IMR-90 (cell line): ENCODE results near the gene ADH6. TPM values are rescaled to one million over a fixed set of nuclear protein-coding genes. Genes with fewer than 3 reads are reported as not detected.

ENCODE experiments used
- ATAC-seq: fragments of 200-7000 bp; cut with Tn5 transposase; 2 replicates; pipeline ENCODE4 v1.9.1; 2020; ENCODE audit warnings: low read depth, mild to moderate bottlenecking, moderate library complexity
- BruUV-seq: library from RNA; stranded (reverse); fragments of 400-500 nt; replicated peaks from 2 replicates; lab custom pipeline; 2021; lab: Mats Ljungman, UMichigan
- CTCF ChIA-PET: fragments of 300-600 bp; formaldehyde crosslinking; extraction: SDS; loops from one replicate; lab custom pipeline; 2021; ENCODE audit warnings: antibody characterized with exemption; lab: Yijun Ruan, JAX
- POLR2A ChIA-PET: fragments of 300-600 bp; sonication (Branson Sonifier 250); formaldehyde crosslinking; loops from one replicate; lab custom pipeline; 2022; ENCODE audit warnings: antibody characterized with exemption; ENCODE audit not compliant: unreplicated experiment; lab: Charles Lee
- DNase-seq: peaks from one replicate; pipeline ENCODE4 v3.0.0; 2013
- H2AFZ ChIP-seq: replicated peaks from 2 replicates; pipeline ENCODE3; 2013; ENCODE audit warnings: low read length, mild to moderate bottlenecking; ENCODE audit not compliant: poor library complexity
- H2AK5ac ChIP-seq: 2 replicates; pipeline ENCODE4 v1.6.1; 2013; ENCODE audit warnings: low read depth, low read length, inconsistent platforms
- H2AK9ac ChIP-seq: replicated peaks from 2 replicates; pipeline ENCODE3; 2013; ENCODE audit warnings: mild to moderate bottlenecking, low read depth, low read length, moderate library complexity; ENCODE audit not compliant: poor library complexity
- H2BK120ac ChIP-seq: 2 replicates; pipeline ENCODE4 v1.6.1; 2013; ENCODE audit warnings: low read depth, low read length, inconsistent platforms
- H2BK15ac ChIP-seq: 3 replicates; pipeline ENCODE4 v1.6.1; 2013; ENCODE audit warnings: low read depth, low read length, inconsistent platforms
- H2BK20ac ChIP-seq: 2 replicates; pipeline ENCODE4 v1.6.1; 2013; ENCODE audit warnings: low read depth, mild to moderate bottlenecking, inconsistent platforms, low read length, moderate library complexity
- H2BK5ac ChIP-seq: 2 replicates; pipeline ENCODE4 v1.6.1; 2013; ENCODE audit warnings: mild to moderate bottlenecking, low read depth, low read length, inconsistent platforms; ENCODE audit not compliant: poor library complexity, severe bottlenecking
- H3K14ac ChIP-seq: replicated peaks from 2 replicates; pipeline ENCODE4 v1.6.1; 2013; ENCODE audit warnings: low read depth, low read length, inconsistent platforms
- H3K18ac ChIP-seq: 2 replicates; pipeline ENCODE4 v1.6.1; 2013; ENCODE audit warnings: low read depth, low read length, control low read depth
- H3K23ac ChIP-seq: 2 replicates; pipeline ENCODE4 v1.6.1; 2013; ENCODE audit warnings: low read depth, low read length, inconsistent platforms
- H3K27ac ChIP-seq: 2 replicates; pipeline ENCODE4 v1.5.1; 2013; ENCODE audit warnings: mild to moderate bottlenecking, control low read depth, low read length; ENCODE audit not compliant: insufficient read depth
- H3K27me3 ChIP-seq: 2 replicates; pipeline ENCODE4 v1.6.1; 2013; ENCODE audit warnings: low read length; ENCODE audit not compliant: control insufficient read depth, insufficient read depth
- H3K36me3 ChIP-seq: 2 replicates; pipeline ENCODE4 v1.6.1; 2013; ENCODE audit warnings: low read length, mixed read lengths; ENCODE audit not compliant: control insufficient read depth, insufficient read depth
- H3K4ac ChIP-seq: 2 replicates; pipeline ENCODE4 v1.6.1; 2013; ENCODE audit warnings: low read depth, low read length, inconsistent platforms
- H3K4me1 ChIP-seq: 2 replicates; pipeline ENCODE4 v1.6.1; 2013; ENCODE audit warnings: low read length, mixed read lengths; ENCODE audit not compliant: control insufficient read depth, insufficient read depth
- H3K4me2 ChIP-seq: 2 replicates; pipeline ENCODE4 v1.6.1; 2013; ENCODE audit warnings: low read depth, mild to moderate bottlenecking, control low read depth, low read length, moderate library complexity
- H3K4me3 ChIP-seq: 2 replicates; pipeline ENCODE4 v1.5.1; 2013; ENCODE audit warnings: low read depth, mild to moderate bottlenecking, control low read depth, low read length, moderate library complexity; ENCODE audit not compliant: insufficient read depth
- H3K56ac ChIP-seq: 2 replicates; pipeline ENCODE4 v1.6.1; 2013; ENCODE audit warnings: low read length, inconsistent platforms; ENCODE audit not compliant: insufficient read depth; ENCODE audit errors: extremely low read depth
- H3K79me1 ChIP-seq, 2 experiments: 2 replicates each; pipeline ENCODE4 v1.6.1; 2013; ENCODE audit warnings: low read length in 2 of 2, inconsistent platforms in 1 of 2, low read depth in 1 of 2
- H3K9ac ChIP-seq: 2 replicates; pipeline ENCODE4 v1.6.1; 2013; ENCODE audit warnings: low read depth, low read length, control low read depth
- H3K9me1 ChIP-seq: 2 replicates; pipeline ENCODE4 v1.6.1; 2013; ENCODE audit warnings: low read length, inconsistent platforms; ENCODE audit not compliant: insufficient read depth
- H3K9me3 ChIP-seq: 2 replicates; pipeline ENCODE4 v1.6.1; 2013; ENCODE audit warnings: low read length; ENCODE audit not compliant: control insufficient read depth, insufficient read depth
- H4K20me1 ChIP-seq: 2 replicates; pipeline ENCODE4 v1.6.1; 2013; ENCODE audit warnings: low read length, inconsistent platforms; ENCODE audit not compliant: insufficient read depth
- H4K5ac ChIP-seq: 2 replicates; pipeline ENCODE4 v1.6.1; 2013; ENCODE audit warnings: mild to moderate bottlenecking, low read depth, low read length, control low read depth
- H4K8ac ChIP-seq, 2 experiments: 2 replicates each; pipeline ENCODE4 v1.6.1; 2013; ENCODE audit warnings: low read depth in 2 of 2, low read length in 2 of 2, control low read depth in 1 of 2, inconsistent platforms in 1 of 2
- H4K91ac ChIP-seq: 2 replicates; pipeline ENCODE4 v1.6.1; 2013; ENCODE audit warnings: low read depth, low read length, inconsistent platforms; ENCODE audit not compliant: insufficient read depth
- BHLHE40 ChIP-seq: fragments of 150-350 bp; IDR thresholded peaks from 2 replicates; pipeline ENCODE4 v1.6.1; 2016; ENCODE audit warnings: mild to moderate bottlenecking, low read depth, low read length
- CEBPB ChIP-seq: IDR thresholded peaks from 2 replicates; pipeline ENCODE4 v1.6.1; 2012; ENCODE audit warnings: low read depth, low read length, improper control_type of control experiment
- CHD1 ChIP-seq: IDR thresholded peaks from 2 replicates; pipeline ENCODE4 v1.6.1; 2012; ENCODE audit warnings: low read depth, low read length, improper control_type of control experiment
- FOS ChIP-seq: fragments of 150-350 bp; IDR thresholded peaks from 2 replicates; pipeline ENCODE4 v1.6.1; 2016; ENCODE audit warnings: low read depth, low read length
- MAFK ChIP-seq: IDR thresholded peaks from 2 replicates; pipeline ENCODE4 v1.6.1; 2012; ENCODE audit warnings: low read depth, low read length, improper control_type of control experiment
- MAZ ChIP-seq: IDR thresholded peaks from 2 replicates; pipeline ENCODE4 v1.6.1; 2012; ENCODE audit warnings: low read depth, mild to moderate bottlenecking, low read length, improper control_type of control experiment, moderate library complexity, borderline replicate concordance
- MXI1 ChIP-seq: IDR thresholded peaks from 2 replicates; pipeline ENCODE4 v1.6.1; 2012; ENCODE audit warnings: low read depth, mild to moderate bottlenecking, low read length, moderate library complexity, borderline replicate concordance
- NFE2L2 ChIP-seq: fragments of 150-350 bp; IDR thresholded peaks from 2 replicates; pipeline ENCODE4 v1.6.1; 2016; ENCODE audit warnings: low read depth, mild to moderate bottlenecking, low read length
- POLR2A ChIP-seq: IDR thresholded peaks from 2 replicates; pipeline ENCODE4 v1.6.1; 2012; ENCODE audit warnings: mild to moderate bottlenecking, low read depth, low read length
- RAD21 ChIP-seq: IDR thresholded peaks from 2 replicates; pipeline ENCODE4 v1.6.1; 2012; ENCODE audit warnings: low read length, improper control_type of control experiment
- RCOR1 ChIP-seq: IDR thresholded peaks from 2 replicates; pipeline ENCODE4 v1.6.1; 2012; ENCODE audit warnings: mild to moderate bottlenecking, low read length, improper control_type of control experiment; ENCODE audit not compliant: insufficient replicate concordance
- RFX5 ChIP-seq: IDR thresholded peaks from 2 replicates; pipeline ENCODE4 v1.8.0; 2012; ENCODE audit warnings: low read depth, mild to moderate bottlenecking, low read length, moderate library complexity
- SMC3 ChIP-seq: fragments of 150-350 bp; IDR thresholded peaks from 2 replicates; pipeline ENCODE4 v1.6.1; 2016; ENCODE audit warnings: low read depth, mild to moderate bottlenecking, antibody characterized with exemption, low read length, moderate library complexity
- WGBS, 2 experiments: methylation state at CpG; one replicate each; pipeline versions ENCODE4 v1.1.5 to v1.1.7; 2013; ENCODE audit warnings: missing lambda C conversion rate in 2 of 2; ENCODE audit not compliant: insufficient read length in 1 of 2; ENCODE audit errors: extremely low coverage in 2 of 2; 5-methylcytosine and 5-hydroxymethylcytosine counted together
- dilution Hi-C: fragments of 300-500 bp; cut with HindIII; formaldehyde crosslinking; loops from one replicate; pipeline ENCODE4 v1.14.3; 2018; ENCODE audit warnings: low sequenced_read_pairs; ENCODE audit not compliant: unreplicated experiment
- in situ Hi-C: fragments of 300-500 bp; cut with MboI; formaldehyde crosslinking; loops from 3 replicates; pipeline ENCODE4 v1.14.3; 2019; ENCODE audit warnings: low sequenced_read_pairs, inconsistent platforms, mixed read lengths
- intact Hi-C: fragments of 100-400 bp; cut with micrococcal nuclease; formaldehyde crosslinking; loops from 2 replicates; pipeline ENCODE4 v1.10.0; 2022
- polyA plus RNA-seq, 3 experiments: library from polyadenylated mRNA; depleted of rRNA; stranded (reverse); fragments of >200 nt; gene quantifications; 2 replicates each; pipeline ENCODE4 v1.2.3, GENCODE V29; 2012; ENCODE audit warnings: low replicate concordance in 1 of 3
- total RNA-seq: library from RNA; depleted of rRNA; stranded (reverse); fragments of >200 nt; gene quantifications from 2 replicates; pipeline ENCODE4 v1.2.3, GENCODE V29; 2012
- TF ChIP-seq, protein P1 (sequence below): conservative IDR thresholded peaks from 2 replicates; pipeline ENCODE4 v1.5.1; 2012; ENCODE audit warnings: mild to moderate bottlenecking, low read depth, low read length, improper control_type of control experiment
- TF ChIP-seq, protein P2 (sequence below): fragments of 150-350 bp; IDR thresholded peaks from 2 replicates; pipeline ENCODE4 v1.6.1; 2016; ENCODE audit warnings: low read depth, mild to moderate bottlenecking, low read length, moderate library complexity, borderline replicate concordance
- TF ChIP-seq, protein P3 (sequence below): fragments of 150-350 bp; IDR thresholded peaks from 2 replicates; pipeline ENCODE4 v1.6.1; 2017; ENCODE audit warnings: mild to moderate bottlenecking, antibody characterized with exemption, low read length, low read depth

The ADH6 gene
- total and polyA plus RNA-seq, 2 of the 4 experiments (the other 2 are of a cell fraction), result not detected

DNA sequence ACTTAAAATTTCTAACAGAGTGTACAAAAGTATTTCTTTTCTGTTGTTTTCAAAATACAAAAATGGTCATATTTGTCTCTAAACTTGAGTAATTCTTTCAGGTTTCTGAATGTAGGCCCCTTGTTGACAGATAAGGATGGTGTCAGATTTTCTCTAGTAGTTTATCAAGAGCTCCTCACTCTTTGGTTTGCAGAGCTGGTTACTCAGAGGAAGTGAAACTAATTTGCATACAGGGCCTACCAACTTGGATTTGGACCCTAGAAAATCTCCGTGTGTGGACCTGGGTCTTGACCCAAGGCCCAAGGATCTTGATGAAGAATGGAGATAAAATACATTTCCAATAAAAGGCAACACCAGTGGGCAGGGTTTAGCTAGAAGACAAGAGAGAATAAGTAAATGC lies 433 bp upstream of the ADH6 start:
- Histone ChIP-seq H3K79me1 (no peaks in the 10 kb centered on the region), H2BK120ac (no peak overlapping the region), H4K20me1 (no peaks in the 10 kb centered on the region), H3K4ac (no peak overlapping the region), H3K27ac (no peak overlapping the region), H3K18ac (no peak overlapping the region), H2BK5ac (no peak overlapping the region), H2AFZ (no peak overlapping the region), H3K4me3 (no peak overlapping the region), H3K9me1 (no peaks in the 10 kb centered on the region), H3K27me3 (no peaks in the 10 kb centered on the region), H2BK15ac (no peak overlapping the region), H3K23ac (no peak overlapping the region), H3K14ac (no peak overlapping the region), H2AK9ac (no peak overlapping the region), H4K5ac (peak overlapping the region; percentile 2; the same call in 1 of the 2 replicates), H2BK20ac (no peak overlapping the region), H3K4me2 (no peak overlapping the region), H3K9ac (no peak overlapping the region), H2AK5ac (no peak overlapping the region), H4K8ac (no peak overlapping the region), H3K56ac (no peak overlapping the region), H3K4me1 (0 out of 2 replicates have a peak, but pooled peaks cover 1% of the 10 kb centered on the region), H4K91ac (no peak overlapping the region), H3K9me3 (no peaks in the 10 kb centered on the region), H3K36me3 (no peaks in the 10 kb centered on the region)
- ChIA-PET CTCF (no interaction called here), POLR2A (no interaction called here)
- dilution Hi-C loops, result no loop called here
- no peak for TF ChIP-seq MAZ
- no peak for TF ChIP-seq BHLHE40
- no peak for TF ChIP-seq FOS
- no peak for TF ChIP-seq MXI1
- TF ChIP-seq NFE2L2, result no peak
- TF ChIP-seq, protein P1, sequence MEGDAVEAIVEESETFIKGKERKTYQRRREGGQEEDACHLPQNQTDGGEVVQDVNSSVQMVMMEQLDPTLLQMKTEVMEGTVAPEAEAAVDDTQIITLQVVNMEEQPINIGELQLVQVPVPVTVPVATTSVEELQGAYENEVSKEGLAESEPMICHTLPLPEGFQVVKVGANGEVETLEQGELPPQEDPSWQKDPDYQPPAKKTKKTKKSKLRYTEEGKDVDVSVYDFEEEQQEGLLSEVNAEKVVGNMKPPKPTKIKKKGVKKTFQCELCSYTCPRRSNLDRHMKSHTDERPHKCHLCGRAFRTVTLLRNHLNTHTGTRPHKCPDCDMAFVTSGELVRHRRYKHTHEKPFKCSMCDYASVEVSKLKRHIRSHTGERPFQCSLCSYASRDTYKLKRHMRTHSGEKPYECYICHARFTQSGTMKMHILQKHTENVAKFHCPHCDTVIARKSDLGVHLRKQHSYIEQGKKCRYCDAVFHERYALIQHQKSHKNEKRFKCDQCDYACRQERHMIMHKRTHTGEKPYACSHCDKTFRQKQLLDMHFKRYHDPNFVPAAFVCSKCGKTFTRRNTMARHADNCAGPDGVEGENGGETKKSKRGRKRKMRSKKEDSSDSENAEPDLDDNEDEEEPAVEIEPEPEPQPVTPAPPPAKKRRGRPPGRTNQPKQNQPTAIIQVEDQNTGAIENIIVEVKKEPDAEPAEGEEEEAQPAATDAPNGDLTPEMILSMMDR, result no peak
- TF ChIP-seq CEBPB, result no peak
- TF ChIP-seq, protein P2, sequence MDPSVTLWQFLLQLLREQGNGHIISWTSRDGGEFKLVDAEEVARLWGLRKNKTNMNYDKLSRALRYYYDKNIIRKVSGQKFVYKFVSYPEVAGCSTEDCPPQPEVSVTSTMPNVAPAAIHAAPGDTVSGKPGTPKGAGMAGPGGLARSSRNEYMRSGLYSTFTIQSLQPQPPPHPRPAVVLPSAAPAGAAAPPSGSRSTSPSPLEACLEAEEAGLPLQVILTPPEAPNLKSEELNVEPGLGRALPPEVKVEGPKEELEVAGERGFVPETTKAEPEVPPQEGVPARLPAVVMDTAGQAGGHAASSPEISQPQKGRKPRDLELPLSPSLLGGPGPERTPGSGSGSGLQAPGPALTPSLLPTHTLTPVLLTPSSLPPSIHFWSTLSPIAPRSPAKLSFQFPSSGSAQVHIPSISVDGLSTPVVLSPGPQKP, result no peak
- TF ChIP-seq MAFK, result no peak
- TF ChIP-seq RAD21, result no peak
- no peak for TF ChIP-seq CHD1
- TF ChIP-seq RFX5, result no peak
- no peak for TF ChIP-seq SMC3
- TF ChIP-seq, protein P3, sequence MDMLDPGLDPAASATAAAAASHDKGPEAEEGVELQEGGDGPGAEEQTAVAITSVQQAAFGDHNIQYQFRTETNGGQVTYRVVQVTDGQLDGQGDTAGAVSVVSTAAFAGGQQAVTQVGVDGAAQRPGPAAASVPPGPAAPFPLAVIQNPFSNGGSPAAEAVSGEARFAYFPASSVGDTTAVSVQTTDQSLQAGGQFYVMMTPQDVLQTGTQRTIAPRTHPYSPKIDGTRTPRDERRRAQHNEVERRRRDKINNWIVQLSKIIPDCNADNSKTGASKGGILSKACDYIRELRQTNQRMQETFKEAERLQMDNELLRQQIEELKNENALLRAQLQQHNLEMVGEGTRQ, result no peak
- no peak for TF ChIP-seq RCOR1
- no peak for TF ChIP-seq POLR2A
- ATAC-seq (peak; percentile 21; the same call in 1 of the 2 replicates), DNase-seq (no peak)
- intact Hi-C loops, result no loop called here
- in situ Hi-C loops, result no loop called here
- WGBS, 2 experiments, result no CpG with 5 or more reads among the region's 1 CpG
- no TSS peak for BruUV-seq
